ENCODE measurements around the gene SIL1.

Gene SIL1

DNA sequence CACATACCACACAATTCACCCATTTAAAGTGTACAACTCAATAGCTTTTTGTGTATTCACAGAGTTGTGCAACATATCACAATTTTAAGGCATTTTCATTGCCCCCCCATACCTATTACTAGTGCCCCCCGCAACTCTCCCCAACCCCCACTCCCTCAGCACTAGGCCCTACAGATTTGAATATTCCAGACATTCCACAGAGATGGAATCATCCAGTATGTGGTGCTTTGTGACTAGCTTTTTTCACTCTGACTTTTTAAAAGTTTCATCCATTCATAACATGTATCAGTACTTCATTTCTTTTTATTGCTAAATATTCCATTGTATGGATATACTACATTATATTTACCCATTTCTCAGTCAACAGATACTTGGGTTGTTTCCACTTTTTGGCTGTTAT is 220.1 kb downstream of the SIL1 start:
- no peak for DNase-seq (ENCODE audit: low read depth)

DNA sequence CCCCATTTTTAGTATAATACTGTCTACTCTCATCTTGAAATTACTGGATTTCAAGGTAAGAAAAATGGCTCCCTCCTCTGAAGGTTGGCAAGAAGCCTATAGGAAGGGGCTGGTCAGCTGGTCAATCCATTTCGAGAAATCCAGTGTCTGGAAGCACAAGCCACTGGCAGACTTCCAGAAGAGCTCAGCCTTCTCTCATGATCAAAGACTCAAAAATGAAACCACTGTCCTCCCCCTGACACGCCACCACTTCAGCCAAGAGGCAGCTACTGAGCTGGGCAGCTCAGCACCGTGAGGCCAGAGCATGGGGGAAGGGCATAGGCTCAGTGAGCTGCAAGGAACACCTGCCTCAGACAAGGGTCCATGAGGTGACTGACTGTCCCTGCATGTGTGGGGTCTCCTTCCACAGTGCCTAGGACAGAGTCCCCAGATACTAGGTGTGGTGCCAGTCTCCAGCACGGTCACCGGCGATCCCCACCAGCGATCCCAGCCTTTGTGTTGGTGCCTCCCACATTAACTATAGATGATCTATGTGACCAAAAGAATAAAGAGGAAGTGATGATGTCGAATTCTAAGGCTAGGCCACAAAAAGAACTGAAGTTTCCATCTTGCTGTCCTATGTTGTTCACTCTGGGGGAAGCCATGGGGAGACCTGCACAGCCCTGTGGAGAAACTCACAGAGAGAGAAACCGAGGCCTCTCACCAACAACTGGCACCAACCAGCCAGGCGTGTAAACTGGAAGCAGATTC is 222.9 kb downstream of the SIL1 start:
- DNase-seq (ENCODE audit: low read depth): no peak

DNA sequence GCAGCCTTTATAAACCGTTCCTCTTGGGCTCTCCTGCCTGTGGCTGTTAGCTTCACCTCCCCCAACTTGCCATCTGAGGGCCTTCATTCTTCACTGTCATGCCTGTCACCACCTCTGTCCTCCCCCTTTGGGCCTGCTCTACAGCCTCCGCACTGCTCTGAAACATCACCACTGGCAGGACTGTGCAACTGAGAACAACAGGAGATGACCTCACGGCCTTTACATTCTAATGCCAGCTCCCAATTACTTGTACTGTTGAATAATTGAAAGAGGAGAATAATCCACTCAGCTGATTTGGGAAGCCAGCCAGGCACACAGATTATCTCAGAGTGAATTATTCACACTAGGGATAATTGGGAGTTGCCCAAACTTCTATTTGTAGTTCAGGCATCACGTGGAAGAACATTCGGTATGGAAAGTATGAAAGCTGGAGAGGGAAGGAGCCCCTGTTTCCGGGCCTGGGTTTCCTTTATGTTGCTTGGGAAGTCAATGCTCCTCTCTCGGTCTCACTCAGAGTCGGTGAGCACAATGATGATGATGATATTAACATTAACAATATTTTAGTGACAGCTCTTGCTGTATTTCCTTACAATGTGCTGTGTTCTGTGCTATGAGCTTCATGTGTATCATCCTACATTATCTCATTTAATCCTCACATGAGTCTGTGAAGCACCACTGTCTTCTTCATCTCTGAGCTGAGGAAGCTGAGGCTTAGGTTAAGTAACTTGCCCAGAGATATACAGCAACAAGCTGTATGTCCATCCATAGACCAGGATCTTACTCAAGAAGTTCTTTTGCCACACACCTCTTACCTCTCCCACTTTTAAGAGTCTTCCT is 223.7 kb downstream of the SIL1 start:
- no peak for DNase-seq (ENCODE audit: low read depth)

DNA sequence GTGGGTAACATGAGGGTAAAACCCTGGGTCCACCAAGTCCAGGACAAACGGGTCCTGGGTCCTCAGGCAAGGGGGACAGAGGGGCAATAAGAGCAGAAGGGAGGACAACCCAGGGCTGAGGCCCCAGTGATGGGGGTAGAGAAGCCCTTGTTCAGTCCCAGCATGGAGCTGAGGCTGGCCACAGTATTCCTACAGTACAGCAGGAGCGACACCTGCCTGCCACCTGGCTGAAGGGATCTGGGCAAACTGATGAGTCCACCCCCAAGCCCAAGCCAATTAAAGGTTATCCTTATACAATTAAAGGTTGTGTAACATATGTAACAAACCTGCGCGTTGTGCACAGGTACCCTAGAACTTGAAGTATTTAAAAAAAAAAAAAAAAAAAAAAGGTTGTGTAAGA is 225.3 kb downstream of the SIL1 start:
- no peak for DNase-seq (ENCODE audit: low read depth)

DNA sequence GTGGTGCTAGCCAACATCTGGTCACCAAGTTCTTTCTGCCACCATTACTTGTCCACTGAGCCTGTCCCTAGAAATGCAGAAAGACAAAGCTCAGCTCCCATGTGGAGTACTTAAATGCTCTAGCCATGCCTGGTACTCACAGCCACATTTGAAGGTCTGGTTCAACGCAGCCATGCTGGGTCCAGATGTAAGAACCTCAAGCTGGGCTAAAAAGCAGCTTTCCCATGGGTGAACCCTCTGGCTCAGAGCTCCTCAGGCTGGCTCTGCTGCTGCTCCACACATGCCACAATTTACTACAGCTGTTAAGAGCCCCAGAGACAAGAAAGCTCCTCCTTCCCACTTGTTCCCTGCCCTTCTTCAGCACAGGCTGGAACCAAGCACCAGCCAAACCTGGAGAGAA is 225.9 kb downstream of the SIL1 start:
- no peak for DNase-seq (ENCODE audit: low read depth)

DNA sequence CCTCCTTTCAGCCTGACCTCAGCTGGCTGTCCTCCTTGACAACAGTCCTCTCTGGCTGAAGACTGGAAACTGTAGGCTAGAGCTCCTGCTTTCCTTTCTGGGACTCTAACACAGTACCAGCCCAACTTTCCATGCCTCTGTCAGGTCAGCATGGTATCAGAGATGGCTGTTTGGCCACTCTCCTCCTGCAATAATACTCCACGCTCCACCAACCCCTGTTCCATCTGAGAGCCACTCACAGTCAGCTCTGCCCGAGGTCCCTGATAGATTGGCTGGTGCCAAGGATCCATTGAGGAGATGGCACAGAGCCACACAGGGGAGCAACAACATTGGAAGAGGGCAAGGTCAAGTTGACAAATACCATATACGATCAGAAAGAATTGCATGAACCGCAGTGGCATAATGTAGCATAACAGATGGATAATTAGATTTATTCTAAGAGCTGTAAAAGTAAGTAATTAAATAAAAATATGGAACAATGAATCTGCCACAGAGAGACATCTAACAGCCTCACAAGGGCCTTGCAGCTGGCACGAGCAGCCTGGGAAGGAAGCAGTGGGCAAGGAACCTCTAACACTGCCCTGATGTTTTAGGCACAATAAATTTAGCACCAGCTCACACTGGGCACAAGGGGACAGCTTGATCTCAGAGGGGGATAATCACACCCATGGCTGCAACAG is 228.7 kb downstream of the SIL1 start:
- no peak for DNase-seq (ENCODE audit: low read depth)

DNA sequence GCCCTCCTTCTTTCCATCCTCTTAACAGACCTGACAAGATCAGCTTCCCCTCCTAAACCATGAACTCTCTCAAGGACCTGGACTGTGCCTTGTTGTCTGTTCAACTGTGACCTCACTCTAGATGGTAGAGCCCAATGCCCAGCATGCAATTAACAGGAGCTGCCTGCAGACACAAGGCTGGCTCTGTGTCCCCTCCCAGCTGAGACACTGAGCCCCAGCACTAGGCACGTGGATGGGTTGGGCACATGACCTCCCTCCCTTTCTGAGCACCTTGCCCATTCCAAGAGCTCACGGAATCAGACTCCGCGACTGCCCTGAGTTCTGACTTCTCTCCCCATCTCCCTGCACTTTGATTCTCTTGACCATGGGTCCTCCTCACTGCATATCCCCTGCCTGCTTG is 229.6 kb downstream of the SIL1 start:
- no peak for DNase-seq (ENCODE audit: low read depth)

DNA sequence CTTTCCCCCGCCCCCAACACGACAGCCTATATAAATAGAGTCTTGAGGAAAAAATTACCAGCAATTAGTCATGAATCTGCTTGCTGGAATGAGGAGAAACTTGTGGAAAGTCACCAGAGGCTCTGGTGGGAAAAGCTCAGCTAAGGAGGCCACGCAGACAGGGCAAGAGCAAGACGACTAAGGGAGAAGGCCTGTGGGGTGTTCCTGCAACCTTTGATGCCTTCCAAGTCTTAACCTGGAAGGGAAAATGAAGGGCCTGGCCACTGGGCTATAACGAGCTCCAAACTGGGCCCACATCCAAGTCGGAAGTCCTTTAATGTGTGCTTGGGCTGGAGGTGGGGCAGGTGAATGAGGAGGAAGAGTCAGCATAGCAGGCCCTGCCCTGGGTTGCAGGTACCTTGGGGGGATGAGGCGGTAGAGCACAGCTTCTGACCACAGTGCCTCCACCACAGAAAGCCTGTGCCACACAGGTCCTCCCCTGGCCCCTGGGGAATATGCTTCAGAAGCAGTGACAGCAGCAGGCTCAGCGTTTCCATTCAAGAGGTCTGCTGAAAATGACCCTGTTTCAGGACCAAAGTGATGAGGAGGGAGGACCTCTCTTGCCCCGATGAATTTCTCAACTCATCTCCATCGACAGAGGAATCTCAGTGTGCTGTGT is 230.2 kb downstream of the SIL1 start:
- no peak for DNase-seq (ENCODE audit: low read depth)

DNA sequence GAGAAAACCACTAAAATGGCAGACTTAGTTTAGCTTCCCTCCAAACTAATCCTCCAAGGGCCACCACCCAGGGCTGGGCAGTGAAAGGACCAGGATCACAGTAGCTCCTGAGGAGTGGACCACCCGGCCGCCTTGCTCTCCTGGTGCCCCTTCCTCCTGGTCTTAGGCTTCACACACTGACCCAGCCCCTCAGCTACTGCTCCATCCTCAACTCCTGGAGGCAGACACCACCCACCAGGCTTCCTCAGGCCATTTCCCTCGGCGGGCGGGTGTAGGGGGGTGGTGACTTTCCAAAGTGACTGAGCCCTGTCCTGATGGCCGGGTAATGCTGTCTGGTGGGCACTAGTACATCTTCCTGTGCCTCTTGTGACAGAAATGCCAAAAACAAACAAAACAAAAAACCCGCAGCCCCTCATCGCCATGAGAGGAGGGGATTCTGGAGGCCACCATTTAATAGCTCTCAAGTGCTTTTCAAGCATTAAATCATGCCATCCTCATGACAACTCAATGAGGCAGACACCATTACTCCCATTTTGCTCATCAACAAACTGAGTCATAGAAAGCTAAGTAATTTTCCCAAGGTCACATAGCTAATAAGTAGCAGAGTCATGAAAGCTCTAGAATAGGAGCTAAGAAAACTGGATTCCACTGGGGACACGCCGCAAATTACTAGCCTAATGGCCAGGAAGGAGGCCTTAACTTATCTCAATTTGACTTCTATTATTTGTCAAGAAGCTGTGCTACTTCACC is 231.8 kb downstream of the SIL1 start:
- DNase-seq (ENCODE audit: low read depth): no peak

DNA sequence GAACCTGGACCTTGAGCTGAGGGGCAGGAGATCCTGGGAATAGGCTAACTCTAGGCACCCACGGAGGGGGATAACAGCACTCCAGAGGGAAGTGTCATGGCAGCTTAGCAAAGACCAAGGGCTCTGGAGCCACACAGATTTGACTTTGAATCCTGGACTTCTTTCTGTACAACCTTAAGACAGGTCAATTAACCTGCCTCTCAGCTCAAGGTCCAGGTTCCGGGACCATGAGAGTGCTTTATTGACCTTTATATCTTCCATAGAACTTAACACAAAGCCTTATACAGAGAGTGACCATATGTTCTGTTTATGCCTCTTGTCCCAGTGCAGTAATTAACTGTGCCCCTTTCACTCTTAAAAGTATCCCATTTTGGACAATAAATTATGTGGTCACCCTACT is 232.5 kb downstream of the SIL1 start:
- no peak for DNase-seq (ENCODE audit: low read depth)

DNA sequence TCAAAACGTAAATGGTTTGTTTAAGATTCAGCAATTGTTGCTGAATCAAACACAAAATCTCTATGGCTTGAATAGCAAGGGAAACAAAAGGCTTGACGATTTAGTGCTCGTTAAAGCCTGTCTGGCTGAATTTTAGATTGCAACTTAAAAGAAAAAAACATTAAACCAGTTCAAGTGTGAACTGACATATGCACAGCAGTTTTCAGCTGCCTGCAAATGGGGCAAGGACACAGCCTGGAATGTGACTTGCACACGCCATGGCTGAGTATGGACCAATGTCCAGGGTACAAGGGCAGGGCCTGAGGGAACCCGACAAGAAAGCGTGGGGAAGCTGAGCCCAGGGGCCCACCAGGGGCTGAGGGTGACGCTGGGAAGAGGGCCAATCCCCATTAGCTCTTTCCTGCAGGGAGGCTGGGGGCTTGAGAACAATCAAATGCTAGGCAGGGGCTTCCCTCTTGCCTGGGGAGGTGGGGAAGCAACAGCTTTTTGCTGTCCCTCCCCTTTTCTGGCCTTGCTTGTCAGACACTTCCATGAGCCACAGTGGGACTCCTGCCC is 233.4 kb downstream of the SIL1 start:
- DNase-seq (ENCODE audit: low read depth): no peak

DNA sequence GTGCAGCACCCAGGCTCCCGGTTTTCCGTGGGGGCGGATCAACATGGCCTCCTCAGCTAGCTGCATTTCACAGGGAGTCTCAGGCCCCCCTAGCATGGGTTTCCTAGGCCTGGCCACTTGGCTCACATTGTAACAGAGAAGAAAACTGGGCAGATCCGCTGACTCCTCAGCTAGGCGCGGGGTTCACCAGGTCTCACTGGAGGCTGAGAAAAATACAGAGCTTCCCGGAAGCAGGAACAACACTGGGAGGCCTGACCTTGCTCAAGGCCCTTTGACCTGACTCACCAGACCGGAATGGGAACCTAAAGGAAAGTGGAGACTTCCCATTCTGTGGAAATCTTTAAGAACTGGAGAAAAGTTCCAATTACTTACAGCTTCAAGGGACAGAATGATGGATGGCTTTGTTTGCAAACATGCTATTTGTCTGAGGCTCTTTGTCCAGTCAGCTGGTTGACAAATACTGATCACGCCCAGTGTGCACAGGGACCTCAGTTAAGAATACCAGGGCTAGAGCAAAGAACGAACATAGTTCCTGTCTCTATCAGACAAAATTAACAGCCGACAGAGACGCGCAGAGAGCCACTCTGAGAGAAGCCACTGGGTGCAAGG is 234.3 kb downstream of the SIL1 start:
- DNase-seq (ENCODE audit: low read depth): no peak

DNA sequence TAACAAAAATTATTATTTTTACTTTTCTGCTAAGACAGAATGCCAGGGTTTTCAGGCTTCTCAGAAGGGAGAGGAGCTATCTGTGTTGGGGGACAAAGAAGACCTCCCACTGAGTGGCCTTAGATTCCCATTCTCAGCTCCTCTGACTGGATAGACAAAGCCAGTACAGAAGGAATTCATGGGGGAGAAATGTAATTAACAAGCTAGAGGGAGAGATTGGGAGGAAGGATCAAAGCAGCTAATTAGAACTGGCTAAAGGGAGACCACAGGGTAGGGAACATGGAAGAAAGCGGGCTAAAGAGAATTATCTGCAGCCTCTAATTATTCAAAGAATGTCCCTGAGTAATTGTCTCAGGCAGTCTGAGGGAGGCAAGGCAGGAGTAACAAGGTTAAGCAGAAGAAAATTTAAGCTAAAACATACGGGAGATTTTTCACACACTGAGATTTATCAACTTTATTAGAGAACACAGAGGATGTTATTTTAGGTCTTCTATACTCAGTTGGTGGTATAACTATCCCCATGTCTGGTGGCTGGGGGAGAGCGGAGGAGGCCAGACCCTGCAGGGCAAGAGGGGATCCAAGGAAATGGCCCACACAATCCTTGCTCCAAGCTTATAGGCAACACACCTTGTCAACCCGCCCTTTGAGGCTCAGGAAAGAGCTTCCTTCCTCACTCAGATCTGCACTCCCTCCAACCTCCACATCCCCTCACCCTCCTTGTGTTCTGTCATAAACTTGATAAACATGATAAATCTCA is 235.4 kb downstream of the SIL1 start:
- DNase-seq (ENCODE audit: low read depth): no peak

DNA sequence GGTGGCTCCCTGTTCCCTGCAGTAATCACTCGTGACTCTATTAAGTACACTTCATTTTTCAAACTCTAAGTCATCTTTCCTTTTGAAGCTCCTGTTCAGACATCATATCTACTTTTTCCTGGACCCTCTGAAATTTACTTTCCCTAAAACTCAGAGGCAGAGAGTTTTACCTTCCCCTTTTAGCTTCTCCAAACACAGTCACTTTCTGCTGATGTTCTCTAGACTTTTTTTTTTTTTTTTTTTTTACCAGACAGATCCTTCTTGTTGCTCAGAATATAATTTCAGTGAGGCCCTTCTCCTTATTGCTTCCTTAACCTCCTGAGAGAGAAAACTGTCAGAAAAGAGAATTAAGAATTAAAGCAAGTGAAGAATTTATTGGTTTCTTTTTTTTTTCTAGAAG is 236.4 kb downstream of the SIL1 start:
- no peak for DNase-seq (ENCODE audit: low read depth)

DNA sequence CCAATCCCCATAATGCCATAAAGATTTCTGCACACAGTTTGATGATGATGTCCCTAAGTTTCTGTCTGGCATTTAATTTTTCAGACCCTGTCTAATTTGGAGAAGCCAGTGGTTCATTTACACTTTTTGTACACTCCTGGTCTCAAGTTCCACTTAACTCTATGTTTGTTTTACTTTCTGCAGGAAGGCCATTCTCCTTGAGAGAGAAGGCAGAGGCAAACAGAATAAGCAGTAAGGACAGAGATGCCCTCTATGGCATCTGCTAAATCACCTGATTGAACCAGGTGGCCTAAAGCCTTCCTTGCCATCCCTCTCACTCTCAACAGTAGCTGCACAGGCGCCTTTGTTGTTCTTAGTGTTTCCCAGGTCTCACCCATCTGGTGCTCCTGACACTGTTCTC is 236.9 kb downstream of the SIL1 start:
- no peak for DNase-seq (ENCODE audit: low read depth)

DNA sequence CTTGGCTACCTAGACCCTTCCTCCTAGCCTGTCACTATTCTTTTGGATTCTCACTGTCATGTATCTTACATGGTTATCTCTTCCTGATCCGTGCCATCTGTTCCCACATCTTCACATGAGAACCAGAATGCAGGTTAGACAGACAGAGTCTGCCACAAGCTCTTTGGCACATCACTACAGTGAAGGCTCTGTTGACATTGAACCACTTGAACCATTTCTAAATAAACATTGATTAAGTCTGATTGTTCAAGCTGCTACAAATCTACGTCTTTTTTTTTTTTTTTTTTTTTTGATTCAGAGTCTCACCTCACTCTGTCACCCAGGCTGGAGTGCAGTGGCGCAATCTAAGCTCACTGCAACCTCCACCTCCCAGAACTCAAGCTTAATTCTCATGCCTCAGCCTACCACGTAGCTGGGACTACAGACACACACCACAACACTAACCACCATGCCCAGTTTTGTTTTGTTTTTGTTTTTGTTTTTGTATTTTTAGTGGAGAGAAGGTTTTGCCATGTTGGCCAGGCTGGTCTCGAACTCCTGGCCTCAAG is 237.9 kb downstream of the SIL1 start:
- no peak for DNase-seq (ENCODE audit: low read depth)

DNA sequence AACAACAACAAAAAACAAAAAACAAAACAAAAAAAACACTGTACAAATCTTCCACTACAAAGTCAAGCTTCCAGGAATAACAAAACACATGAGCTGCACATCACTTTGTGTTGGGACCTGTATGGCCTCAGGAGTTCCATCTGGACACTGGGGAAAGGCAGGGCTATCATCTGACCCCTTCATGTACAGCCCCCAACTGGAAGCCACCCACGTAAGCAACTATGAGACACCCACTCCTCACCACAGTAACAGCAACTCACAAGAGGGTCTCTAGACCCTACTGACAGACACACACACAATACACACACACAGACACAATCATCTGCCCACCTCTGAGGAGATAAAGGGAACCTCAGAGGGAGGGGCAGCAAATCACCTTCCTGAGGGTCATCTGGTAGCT is 241.4 kb downstream of the SIL1 start:
- no peak for DNase-seq (ENCODE audit: low read depth)

DNA sequence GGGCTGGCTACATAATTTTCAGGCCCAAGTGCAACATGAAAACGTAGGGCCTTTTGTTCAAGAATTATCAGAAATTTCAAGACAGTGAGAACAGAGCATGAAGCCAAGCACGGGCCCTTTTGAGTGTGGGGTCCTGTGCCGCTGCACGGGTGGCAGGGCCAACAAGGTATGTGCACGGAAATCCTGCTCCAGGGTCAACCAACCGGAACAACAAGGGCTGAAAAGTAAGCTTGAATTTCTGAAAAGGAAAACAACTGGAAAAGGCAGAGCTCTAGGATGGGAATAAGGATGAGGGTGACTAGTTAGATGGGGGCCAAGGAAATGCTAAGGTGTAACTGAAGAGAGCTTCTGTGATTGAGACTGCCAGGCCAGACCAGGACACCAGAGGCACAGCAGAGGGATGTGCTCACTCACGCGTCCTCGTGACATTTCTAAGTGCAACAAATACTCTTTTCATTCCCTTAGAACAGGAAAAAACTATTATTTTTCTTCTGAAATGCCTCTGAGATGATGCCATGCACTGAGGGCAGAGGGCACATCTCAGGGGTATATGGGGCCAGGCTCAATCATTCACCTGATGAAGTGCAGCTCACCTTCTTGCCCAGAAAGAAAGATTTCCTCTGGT is 242.4 kb downstream of the SIL1 start:
- DNase-seq (ENCODE audit: low read depth): no peak

DNA sequence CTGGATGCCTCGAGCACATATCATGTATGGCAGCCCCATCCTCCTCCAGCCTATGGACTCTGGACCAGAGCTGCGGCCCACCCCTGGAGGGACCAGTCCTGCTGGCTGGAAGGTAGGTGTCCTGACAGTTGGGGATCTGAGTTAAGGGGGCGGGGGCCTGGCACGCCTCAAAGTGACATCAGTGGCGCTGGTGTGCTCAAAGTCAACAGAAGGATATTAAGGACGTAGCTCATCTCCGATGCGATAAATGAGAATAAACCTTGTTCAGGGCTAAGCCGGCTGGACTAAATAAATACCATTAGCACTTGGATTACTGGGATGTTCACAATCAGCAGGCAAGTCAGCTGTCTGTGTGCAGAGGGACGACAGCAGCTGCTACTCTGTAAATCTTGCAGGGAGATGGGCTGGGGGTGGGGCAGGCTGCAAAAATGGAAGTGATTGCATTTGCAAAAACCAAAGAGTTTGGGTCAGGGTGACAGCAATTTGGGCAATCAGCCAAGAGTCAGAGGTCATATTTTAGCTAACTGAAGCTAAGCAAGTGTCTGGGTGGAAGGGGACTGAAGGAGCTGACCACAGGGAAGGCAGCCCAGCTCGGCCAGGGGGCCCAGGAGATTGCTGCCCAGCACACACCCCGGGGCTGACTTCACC is 243.0 kb downstream of the SIL1 start:
- no peak for DNase-seq (ENCODE audit: low read depth)
